ENCODE measurements around the gene OR6S1. TPM values are rescaled to one million over a fixed set of nuclear protein-coding genes. Genes with fewer than 3 reads are reported as not detected.
"Not testable (repeated sequence)": the region's sequence is repeated elsewhere in the genome, so short reads cannot be mapped to it uniquely, and the experiment has no call there.

OR6S1 gene
- total RNA-seq, 1 donor: not detected

GRCh38 chr14:20623798-20624197 is 17.7 kb downstream of the OR6S1 start:
- no peak for TF ChIP-seq CTCF (IDR thresholded peaks at IDR 0.05; ENCODE audit: insufficient read depth, low read depth, low read length)
- H3K4me3 ChIP-seq (ENCODE audit: low read depth, low read length): no peak overlapping the region
- DNase-seq (ENCODE audit: low read depth): no peak

DNA sequence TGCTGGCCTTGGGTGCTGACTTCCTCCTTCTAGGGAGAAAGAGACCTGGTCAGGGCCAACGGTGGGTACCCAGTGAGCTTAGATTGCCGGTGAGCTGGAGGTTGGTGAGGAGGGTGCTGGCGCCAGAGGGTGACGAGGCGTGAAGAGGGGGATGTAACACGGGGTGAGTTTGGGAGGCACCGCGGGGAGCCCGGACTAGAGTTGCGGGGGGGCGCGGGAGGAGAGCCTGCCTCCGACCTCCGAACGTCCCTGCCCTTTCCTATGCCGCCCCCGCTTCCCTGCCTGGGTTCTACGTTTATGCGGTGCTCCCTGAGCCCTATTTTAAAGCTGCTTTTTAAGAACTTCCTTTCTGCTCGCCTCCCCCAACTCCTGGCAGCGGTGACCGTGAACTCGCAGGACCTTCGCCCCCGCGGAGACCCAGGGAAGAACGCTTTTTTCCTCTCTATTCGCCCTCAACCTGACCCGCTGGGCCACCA is 18.6 kb downstream of the OR6S1 start:
- DNase-seq (ENCODE audit: low read depth): no peak
- no peak overlapping the region for H3K4me3 ChIP-seq (ENCODE audit: low read depth, low read length)
- TF ChIP-seq CTCF (IDR thresholded peaks at IDR 0.05; ENCODE audit: insufficient read depth, low read depth, low read length): no peak

DNA sequence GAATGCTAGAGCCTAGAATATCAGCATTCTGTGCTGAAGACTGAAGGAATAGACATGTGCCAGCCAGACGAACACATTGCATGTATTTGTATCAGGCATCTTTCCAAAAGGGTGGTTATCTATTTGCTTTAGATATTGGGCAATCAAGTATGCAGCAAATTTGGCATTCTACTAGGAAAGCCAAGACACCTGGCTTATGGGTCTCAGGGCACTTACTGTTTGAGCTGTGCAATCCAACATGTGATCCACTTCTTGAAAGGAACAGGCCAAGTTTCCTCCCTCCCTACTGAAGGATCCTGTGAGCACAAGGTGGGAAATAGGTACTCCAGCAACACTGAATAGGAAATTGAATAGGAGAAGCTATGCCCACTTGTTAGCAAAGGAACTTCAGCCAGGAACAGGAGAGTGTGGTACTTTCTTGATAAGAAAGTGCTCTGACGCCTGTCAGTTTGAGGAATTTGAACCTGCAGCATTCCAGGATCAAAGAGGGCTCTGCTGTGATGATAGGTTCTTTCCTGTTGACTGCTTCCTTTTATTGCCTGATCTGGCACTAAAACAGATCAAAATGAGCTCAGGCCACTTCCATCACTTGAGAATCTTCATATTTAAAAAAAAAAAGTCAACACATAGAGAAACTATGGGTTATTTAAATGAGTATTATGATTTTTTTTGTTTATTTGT is 20.6 kb downstream of the OR6S1 start:
- H3K4me3 ChIP-seq (ENCODE audit: low read depth, low read length): no peak overlapping the region
- no peak for DNase-seq (ENCODE audit: low read depth)
- TF ChIP-seq CTCF (IDR thresholded peaks at IDR 0.05; ENCODE audit: insufficient read depth, low read depth, low read length): no peak

- H3K4me3 ChIP-seq (ENCODE audit: low read depth, low read length); DNase-seq (ENCODE audit: low read depth): not testable (repeated sequence)
Measured at GRCh38 chr14:20619688-20620087, 21.8 kb downstream of the OR6S1 start.

DNA sequence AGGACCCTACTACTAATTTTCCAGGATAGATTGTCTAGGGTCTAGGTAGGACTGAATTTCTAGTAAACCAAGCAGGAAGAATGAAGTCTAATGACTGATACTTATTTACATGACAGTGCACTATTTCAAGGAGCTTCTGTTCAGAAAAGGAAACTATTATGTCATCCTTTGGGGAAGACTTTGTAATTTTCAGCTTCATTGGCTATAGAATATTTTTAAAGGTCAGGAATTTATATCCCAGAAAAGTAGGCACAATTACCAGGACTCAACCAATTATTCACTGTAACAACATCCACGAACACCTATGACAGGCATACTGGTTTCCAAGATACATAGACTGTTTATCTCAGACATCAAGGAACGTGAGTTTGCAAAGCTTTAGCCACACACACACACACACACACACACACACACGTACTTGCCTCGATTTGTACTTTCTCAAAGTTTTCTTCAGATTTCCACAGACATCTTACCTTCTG is 23.2 kb downstream of the OR6S1 start:
- TF ChIP-seq CTCF (IDR thresholded peaks at IDR 0.05; ENCODE audit: insufficient read depth, low read depth, low read length): no peak
- no peak for DNase-seq (ENCODE audit: low read depth)
- no peak overlapping the region for H3K4me3 ChIP-seq (ENCODE audit: low read depth, low read length)

DNA sequence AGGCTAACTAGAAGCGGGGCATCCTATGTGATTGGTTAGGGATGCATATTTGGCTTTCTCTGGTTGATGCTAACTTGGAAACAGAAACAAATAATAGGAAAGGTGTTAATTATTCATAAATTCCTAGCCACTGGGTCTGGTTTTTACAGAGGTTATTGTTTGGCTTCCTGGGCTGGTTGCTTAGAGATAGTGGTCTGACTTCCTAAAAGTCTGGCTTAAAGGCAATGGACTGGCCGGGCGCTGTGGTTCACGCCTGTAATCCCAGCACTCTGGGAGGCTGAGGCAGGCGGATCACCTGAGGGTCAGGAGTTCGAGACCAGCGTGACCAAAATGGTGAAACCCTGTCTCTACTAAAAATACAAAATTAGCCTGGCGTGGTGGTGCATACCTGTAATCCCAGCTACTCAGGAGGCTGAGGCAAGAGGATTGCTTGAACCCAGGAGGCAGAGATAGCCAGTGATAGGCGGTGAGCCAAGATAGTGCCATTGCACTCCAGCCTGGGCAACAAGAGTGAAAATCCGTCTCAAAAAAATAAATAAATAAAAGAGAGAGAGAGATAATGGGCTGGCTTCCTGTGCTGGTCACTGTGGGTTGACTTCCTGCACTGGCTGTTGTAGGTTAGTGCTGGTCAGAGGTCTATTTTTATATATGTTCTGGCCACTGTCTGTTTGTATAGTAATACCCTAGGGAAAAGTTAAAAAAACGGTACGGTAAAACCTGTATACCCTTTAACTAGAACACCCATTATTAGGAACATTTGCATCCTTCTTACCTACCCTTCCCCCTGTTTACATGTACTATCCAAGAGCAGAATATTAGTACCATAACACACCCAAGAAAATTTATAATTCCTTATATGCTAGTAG is 24.1 kb downstream of the OR6S1 start:
- no peak for DNase-seq (ENCODE audit: low read depth)
- no peak for TF ChIP-seq CTCF (IDR thresholded peaks at IDR 0.05; ENCODE audit: insufficient read depth, low read depth, low read length)
- H3K4me3 ChIP-seq (ENCODE audit: low read depth, low read length): no peak overlapping the region

DNA sequence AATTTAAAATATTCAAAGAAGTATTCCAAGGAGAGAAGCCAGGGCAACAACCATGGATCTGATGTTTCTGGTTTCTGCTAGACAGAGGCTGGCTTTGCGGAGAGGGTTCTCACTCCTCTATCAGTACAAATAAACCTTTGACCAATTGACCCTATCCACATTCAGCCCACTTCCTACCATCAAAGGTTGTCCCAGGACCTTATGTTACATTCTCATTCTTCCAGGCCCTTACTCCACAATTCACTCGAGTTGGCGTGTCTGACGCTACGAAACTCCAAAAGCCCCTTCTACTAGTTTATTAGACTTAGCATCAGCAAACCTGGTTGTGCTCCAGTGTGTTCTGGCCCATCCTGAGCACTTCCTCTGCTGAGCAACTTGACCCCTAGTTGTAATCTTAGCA is 25.5 kb downstream of the OR6S1 start:
- no peak for DNase-seq (ENCODE audit: low read depth)
- no peak overlapping the region for H3K4me3 ChIP-seq (ENCODE audit: low read depth, low read length)
- TF ChIP-seq CTCF (IDR thresholded peaks at IDR 0.05; ENCODE audit: insufficient read depth, low read depth, low read length): no peak

All from fibroblast of villous mesenchyme (primary cell).